Glutamatergic neuron (in vitro differentiated cells): ENCODE data around the gene FBXO44. TPM values are rescaled to one million over a fixed set of nuclear protein-coding genes. Genes with fewer than 3 reads are reported as not detected.

Source experiments
- DNase-seq: peaks from one replicate; pipeline ENCODE4 v3.0.0; 2022
- H3K27ac Mint-ChIP-seq: one replicate; pipeline ENCODE4 v1.8.0; 2020; ENCODE audit warnings: mild to moderate bottlenecking, mixed read lengths, inconsistent platforms; ENCODE audit not compliant: unreplicated experiment
- H3K27me3 Mint-ChIP-seq: one replicate; pipeline ENCODE4 v1.8.0; 2020; ENCODE audit warnings: mild to moderate bottlenecking, moderate library complexity, mixed read lengths, inconsistent platforms; ENCODE audit not compliant: unreplicated experiment
- H3K36me3 Mint-ChIP-seq: one replicate; pipeline ENCODE4 v1.8.0; 2020; ENCODE audit warnings: mild to moderate bottlenecking, mixed read lengths, inconsistent platforms; ENCODE audit not compliant: unreplicated experiment
- H3K4me1 Mint-ChIP-seq: one replicate; pipeline ENCODE4 v1.8.0; 2020; ENCODE audit warnings: mild to moderate bottlenecking, low read depth, mixed read lengths, inconsistent platforms; ENCODE audit not compliant: unreplicated experiment
- H3K4me3 Mint-ChIP-seq: one replicate; pipeline ENCODE4 v1.8.0; 2020; ENCODE audit warnings: mild to moderate bottlenecking, mixed read lengths, inconsistent platforms; ENCODE audit not compliant: unreplicated experiment
- H3K9me3 Mint-ChIP-seq: one replicate; pipeline ENCODE4 v1.8.0; 2020; ENCODE audit warnings: mild to moderate bottlenecking, moderate library complexity, mixed read lengths, inconsistent platforms; ENCODE audit not compliant: unreplicated experiment
- total RNA-seq: library from RNA; stranded (reverse); fragmentation: NEBNext Ultra II Directional; extraction: Animal tissue kit (Norgen Biotek cat#: 25700); gene quantifications from one replicate; pipeline ENCODE4 v1.2.1, GENCODE V29; 2021; ENCODE audit not compliant: unreplicated experiment
- TF ChIP-seq, protein P1 (sequence below): fragments of 200-600 bp; sonication (generic); IDR thresholded peaks from one replicate; pipeline ENCODE4 v1.5.0; 2021; ENCODE audit not compliant: partially characterized antibody, unreplicated experiment

Gene FBXO44
- total RNA-seq, 1 donor from 2014 or later: 51.7 TPM

DNA sequence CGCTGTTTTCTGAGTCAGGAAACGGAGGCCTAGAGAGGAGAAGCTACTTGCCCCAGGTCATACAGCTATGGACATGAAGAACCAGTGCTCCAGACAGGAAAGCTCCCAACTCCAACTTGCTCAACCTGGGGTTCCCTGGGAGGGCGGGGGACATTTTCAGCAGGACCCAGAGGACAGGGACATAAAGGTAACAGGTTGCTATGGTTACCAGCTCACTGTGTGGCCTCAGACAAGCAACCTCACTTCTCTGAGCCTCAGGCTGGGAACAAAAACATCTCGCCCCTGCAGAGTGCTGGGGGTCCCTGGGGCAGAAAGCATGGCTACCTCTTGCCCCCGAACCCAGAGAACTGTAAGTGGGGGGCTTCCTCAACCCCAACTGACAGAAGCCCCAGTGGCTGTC is 16.6 kb upstream of the FBXO44 start:
- Mint-ChIP-seq H3K27me3 (peaks cover 5% of the 10 kb centered on the region), H3K4me1 (peaks cover 13% of the 10 kb centered on the region), H3K9me3 (no peaks in the 10 kb centered on the region), H3K27ac (no peak overlapping the region), H3K36me3 (no peaks in the 10 kb centered on the region), H3K4me3 (no peak overlapping the region)
- TF ChIP-seq, protein P1, sequence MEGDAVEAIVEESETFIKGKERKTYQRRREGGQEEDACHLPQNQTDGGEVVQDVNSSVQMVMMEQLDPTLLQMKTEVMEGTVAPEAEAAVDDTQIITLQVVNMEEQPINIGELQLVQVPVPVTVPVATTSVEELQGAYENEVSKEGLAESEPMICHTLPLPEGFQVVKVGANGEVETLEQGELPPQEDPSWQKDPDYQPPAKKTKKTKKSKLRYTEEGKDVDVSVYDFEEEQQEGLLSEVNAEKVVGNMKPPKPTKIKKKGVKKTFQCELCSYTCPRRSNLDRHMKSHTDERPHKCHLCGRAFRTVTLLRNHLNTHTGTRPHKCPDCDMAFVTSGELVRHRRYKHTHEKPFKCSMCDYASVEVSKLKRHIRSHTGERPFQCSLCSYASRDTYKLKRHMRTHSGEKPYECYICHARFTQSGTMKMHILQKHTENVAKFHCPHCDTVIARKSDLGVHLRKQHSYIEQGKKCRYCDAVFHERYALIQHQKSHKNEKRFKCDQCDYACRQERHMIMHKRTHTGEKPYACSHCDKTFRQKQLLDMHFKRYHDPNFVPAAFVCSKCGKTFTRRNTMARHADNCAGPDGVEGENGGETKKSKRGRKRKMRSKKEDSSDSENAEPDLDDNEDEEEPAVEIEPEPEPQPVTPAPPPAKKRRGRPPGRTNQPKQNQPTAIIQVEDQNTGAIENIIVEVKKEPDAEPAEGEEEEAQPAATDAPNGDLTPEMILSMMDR: no peak
- DNase-seq: no peak

DNA sequence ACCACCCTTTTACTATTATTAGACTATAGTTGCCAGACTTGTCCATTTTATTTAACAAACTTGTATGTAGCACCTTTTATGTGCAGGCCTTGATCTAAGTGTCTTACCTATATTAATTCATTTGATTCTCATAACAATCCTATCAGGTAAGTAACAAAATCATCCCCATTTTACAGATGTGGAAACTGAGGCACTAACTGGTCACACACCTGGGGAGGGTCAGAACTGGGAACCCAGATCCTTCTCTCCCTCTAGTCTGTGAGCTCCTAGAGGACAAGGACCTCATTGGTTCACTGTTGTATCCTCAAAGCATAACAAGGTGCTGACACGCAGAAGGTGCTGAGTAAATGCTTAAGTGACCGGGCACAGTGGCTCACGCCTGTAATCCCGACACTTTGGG is 15.3 kb upstream of the FBXO44 start:
- Mint-ChIP-seq H3K27me3 (peaks cover 5% of the 10 kb centered on the region), H3K27ac (no peak overlapping the region), H3K4me3 (no peak overlapping the region), H3K9me3 (peaks cover 2% of the 10 kb centered on the region), H3K4me1 (peaks cover 13% of the 10 kb centered on the region), H3K36me3 (no peaks in the 10 kb centered on the region)
- TF ChIP-seq, protein P1: no peak
- no peak for DNase-seq

DNA sequence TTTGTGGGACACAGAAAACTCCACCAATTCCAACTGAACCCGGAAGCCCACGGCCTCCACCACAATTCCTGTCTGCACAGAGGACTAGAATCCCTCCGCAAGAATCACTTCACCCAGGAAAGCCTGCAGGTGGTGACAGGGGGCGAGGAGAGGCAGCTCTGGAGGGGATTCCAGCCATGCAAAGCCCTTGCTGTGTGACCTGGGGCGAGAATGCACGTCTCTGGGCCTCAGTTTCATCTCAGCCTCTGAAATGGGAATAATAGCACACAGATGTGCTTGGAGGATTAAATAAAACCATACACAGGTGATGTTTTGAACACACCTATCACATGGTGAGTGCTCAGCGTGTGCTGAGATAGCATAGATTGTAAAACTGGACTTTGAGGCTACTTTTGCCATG is 14.6 kb upstream of the FBXO44 start:
- Mint-ChIP-seq H3K4me1 (peaks cover 10% of the 10 kb centered on the region), H3K27ac (no peak overlapping the region), H3K36me3 (no peaks in the 10 kb centered on the region), H3K27me3 (peaks cover 5% of the 10 kb centered on the region), H3K4me3 (no peak overlapping the region), H3K9me3 (peaks cover 2% of the 10 kb centered on the region)
- TF ChIP-seq, protein P1: no peak
- DNase-seq: no peak

DNA sequence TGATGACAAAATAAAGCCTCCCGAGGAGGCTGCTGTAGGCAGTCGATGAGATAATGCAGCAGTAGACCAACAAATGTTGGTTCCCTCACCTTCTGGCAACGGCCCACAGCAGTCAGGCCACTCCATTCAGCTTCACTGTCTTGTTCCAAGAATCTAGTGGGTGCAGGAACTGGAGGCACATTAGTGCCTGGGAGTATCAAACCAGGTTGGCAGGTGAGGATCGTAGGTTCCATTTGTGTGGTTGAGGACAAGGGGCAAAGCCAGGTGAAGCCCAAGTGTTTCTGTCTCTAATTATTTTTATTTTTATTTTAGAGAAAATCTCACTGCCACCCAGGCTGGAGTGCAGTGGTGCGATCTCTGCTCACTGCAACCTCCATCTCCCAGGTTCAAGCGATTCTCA is 13.7 kb upstream of the FBXO44 start:
- Mint-ChIP-seq H3K27ac (no peak overlapping the region), H3K4me3 (no peak overlapping the region), H3K27me3 (peaks cover 5% of the 10 kb centered on the region), H3K36me3 (no peaks in the 10 kb centered on the region), H3K4me1 (peaks cover 10% of the 10 kb centered on the region), H3K9me3 (peaks cover 4% of the 10 kb centered on the region)
- DNase-seq: no peak
- TF ChIP-seq, protein P1: no peak

DNA sequence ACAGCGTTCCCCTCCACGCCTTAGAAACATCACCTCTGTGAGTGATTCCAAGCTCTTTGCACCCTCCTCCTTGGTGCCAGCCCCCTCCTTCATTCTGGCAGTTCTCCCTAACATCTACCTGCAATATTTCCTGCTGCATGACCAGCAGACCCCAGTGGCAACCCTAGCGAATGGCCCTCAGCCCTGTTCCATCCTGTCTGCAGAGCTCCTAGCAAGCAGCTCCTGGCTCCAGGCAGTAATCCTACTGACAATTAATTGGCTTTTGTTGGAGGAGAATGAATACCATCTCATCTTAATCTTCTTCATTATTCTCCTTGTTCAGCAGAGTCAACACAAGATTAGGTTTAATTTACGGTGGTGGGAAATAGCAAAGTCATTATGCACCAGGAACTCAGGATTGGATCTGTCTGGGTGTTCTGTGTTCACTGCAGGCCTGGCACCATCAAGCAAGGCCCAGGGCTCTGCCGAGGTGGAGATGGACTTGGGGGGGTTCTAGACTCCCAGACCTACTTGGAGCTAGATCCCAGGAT is 12.8 kb upstream of the FBXO44 start:
- Mint-ChIP-seq H3K9me3 (peaks cover 4% of the 10 kb centered on the region), H3K27ac (no peak overlapping the region), H3K36me3 (no peaks in the 10 kb centered on the region), H3K4me3 (no peak overlapping the region), H3K27me3 (peaks cover 3% of the 10 kb centered on the region), H3K4me1 (peaks cover 8% of the 10 kb centered on the region)
- TF ChIP-seq, protein P1: no peak
- DNase-seq: no peak
